Muscle of back (tissue), 11 donors: Measurements from ENCODE around the gene WFDC2. TPM values are rescaled to one million over a fixed set of nuclear protein-coding genes. Genes with fewer than 3 reads are reported as not detected.
"Not testable (repeated sequence)": the region's sequence is repeated elsewhere in the genome, so short reads cannot be mapped to it uniquely, and the experiment has no call there.

Experiments used
- DNase-seq, 3 donors: peaks; one replicate each; pipeline versions ENCODE4 v3.0.0 to v3.0.0-alpha.2; 2013
- polyA plus RNA-seq, 10 donors: library from polyadenylated mRNA; unstranded; fragments of 120-200 nt; gene quantifications; one replicate each; pipeline ENCODE4 v1.2.1, GENCODE V29; 2013; ENCODE audit not compliant: insufficient read length in 10 of 10

Gene WFDC2
- polyA plus RNA-seq, 10 donors, result 0.26 to 1.9 (median 0.77) TPM; not detected in 3

DNA sequence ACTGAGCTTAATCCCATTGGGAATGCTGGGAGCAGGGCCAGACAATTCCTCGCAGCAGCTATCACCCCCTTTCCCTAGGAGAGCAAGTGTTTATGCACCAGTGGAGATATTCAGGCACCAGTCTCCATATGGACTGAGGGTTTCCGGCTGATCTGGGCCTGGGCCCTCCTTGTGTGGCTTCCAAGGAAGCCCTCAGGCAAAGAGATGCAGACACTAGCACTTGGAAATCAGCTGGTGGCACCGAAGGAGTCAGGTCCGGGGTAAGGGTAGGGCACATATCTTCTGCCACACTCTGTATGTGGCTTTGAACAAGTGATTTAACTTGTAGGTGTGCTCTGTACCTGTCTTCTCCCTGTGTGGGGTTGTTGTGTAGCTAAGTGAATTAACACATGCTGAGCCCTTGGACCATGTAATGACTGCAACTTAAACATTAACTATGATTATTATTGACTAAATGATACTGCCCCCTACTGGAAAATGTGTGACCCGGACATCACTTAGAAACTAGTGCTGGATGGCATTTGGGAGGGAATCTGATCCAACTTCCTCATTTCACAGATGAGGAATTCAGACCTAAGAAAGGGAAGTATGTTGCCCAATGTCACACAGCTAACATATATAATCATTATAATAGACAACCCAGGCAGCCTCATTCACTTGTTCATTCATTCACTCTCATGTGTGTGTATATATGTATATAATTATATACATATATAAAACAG is 19.3 kb upstream of the WFDC2 start:
- peak in 1 of 3 donors; percentile 16 for DNase-seq

DNA sequence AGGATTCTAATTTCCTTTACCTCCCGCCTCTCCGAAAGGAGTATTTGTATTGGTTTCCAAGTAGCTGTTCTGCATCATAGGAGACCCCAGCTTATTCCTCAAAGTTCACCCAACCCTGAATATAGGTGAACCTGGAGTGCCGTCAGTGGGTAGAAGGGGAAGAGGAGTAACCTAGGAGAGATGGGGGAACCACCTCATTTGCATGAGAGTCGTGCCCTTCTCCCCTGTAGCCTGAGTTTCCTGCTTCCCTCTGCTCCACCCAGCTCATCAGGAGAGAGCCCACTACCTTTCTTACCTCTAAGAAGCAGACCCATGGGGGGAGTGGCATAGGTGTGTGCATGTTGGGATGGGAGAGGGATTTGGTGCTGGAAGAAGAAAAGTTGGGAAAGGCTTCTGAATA is 17.3 kb upstream of the WFDC2 start:
- DNase-seq, result no peak

DNA sequence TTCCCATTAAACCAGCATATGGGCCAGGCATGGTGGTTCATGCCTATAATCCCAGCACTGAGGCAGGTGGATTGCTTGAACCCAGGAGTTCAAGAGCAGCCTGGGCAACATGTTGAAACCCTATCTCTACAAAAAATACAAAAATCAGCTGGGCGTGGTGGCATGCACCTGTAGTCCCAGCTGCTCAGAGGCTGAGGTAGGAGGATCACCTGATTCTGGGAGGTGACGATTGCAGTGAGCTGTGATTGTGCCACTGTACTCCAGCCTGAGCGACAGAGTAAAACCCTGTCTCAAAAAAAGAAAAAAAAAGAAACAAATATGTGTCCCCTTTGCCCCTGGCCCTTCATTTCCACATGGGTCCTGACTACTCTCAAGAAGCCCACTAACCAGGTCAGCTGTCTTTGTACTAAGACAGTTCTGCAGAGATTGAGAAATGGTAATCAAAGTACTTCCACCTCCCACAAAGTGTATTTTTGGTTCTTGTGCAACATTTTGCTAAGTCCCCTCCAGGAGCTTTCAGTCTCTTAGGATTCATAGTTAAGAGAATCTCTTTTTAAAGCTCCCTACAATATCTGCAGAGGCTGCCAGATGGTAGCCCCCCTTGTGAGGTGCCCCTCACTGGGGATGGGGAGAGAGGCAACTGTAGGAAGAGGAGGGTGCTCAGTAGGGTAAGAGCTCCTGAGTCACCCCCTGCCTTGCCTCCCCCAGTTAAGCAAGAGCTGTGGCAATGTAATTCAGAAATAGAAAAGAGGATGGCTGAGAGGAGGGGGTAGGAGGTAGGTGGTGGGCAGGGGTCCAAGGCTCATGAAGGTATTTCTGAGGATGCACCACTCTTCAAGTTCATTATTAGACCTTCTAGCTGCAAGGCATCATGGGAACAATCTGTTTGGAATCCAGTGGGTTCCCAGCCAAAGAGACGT is 16.5 kb upstream of the WFDC2 start:
- no peak for DNase-seq

DNA sequence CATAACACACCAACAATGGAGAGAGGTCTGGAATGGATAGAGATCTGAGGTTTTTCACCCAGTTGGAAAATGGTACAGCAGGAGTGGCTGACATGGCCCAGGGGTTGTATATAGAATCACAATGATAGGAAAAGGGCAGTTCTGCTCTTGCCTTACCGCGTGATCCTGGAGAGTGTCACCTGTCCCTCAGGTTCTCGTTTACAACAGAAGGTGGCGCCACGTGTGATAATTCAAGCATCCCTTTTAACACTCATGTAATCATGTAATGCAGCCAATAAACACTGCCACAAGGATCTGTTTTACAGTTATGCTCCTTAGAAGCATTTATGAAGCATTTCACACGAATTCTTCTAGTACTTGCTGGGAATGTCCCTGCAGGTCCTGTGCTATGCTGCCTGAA is 12.9 kb upstream of the WFDC2 start:
- DNase-seq, result no peak

DNA sequence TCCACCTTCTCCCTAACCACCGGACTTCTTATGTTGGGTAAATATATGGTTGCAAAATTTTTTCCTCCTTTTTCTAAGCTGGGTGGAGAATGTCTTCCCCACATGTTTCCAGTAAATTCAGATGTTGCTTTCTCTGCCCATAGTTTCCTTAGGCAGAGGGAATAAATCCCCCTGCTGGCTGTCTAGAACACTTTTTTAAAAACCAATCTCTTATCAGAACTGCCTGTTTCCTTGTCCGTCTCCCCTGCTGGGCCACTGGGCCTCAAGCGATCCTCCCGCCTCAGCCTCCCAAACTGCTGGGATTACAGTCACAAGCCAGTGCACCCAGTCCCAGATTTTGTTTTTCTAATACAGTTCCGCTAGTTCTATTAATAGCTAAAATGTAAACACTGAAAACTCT is 9.9 kb upstream of the WFDC2 start:
- no peak for DNase-seq

DNA sequence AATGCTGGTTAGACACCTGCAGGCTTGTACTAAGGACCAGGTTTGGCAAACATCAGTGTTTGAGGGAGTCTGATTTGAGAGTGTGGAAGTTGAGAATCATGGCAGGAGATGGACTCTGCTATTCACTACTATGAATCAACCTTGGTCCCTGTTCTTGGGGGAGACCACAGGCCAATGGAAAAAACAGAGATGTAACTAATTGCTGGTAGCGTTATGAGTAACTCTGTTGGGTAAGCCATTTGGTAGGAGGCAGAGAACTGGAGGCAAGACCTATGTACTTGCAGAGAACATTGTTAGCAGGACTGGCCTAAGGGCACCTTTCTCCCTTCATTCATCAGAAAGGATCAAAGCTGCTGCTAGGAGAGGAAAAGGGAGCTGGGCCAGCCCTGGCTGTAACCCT is 8.3 kb upstream of the WFDC2 start:
- no peak for DNase-seq

DNA sequence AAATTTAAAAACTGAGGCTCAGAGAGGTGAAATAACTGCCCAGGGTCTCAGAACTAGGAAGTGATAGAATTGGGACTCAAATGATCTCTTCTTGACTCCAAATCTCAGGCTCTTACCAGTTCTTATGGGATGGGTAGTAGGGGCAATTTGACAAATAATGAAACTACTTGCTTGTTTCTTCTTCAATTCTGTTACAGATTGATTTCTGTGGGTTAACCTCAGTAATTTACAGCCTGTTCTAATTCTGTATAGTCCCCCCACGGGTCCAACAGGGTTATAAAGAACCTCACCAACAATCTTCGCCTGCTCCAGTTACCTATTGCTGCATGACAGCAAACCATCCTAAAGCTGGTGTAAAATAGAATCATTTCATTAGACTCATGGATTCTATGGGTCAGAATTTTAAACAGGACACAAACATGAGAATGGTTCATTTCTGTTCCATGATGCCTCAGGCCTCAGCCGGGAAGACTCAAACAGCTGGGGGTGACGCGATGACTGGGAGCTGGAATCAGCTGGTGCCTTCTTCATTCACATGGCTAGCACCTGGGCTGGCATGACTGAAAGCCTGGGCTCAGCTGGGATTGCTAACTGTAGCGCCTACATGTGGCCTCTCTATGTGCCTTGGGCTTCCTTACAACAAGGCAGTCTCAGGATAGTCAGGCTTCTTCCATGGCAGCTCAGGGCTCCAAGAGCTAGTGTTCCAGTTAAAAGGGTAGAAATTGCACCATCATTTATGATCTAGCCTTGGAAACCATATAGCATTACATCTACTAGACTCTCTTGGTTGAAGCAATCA is 6.6 kb upstream of the WFDC2 start:
- DNase-seq, result no peak

DNA sequence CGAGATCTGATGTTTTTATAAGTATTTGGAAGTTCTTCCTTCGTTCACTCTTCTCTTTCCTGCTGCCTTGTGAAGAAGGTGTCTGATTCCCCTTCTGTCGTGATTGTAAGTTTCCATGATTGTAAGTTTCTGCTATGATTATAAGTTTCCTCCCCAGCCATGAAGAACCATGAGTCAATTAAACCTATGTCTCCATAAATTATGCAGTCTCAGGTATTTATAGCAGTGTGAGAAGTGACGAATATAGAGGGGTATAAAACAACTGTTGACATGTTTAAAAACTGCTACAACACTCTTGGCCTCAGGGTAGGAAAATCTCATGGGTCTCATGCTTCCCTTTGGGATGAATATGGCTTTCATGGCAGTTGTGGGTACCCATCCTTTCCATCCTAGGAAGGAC is 5.8 kb upstream of the WFDC2 start:
- DNase-seq, result no peak

DNA sequence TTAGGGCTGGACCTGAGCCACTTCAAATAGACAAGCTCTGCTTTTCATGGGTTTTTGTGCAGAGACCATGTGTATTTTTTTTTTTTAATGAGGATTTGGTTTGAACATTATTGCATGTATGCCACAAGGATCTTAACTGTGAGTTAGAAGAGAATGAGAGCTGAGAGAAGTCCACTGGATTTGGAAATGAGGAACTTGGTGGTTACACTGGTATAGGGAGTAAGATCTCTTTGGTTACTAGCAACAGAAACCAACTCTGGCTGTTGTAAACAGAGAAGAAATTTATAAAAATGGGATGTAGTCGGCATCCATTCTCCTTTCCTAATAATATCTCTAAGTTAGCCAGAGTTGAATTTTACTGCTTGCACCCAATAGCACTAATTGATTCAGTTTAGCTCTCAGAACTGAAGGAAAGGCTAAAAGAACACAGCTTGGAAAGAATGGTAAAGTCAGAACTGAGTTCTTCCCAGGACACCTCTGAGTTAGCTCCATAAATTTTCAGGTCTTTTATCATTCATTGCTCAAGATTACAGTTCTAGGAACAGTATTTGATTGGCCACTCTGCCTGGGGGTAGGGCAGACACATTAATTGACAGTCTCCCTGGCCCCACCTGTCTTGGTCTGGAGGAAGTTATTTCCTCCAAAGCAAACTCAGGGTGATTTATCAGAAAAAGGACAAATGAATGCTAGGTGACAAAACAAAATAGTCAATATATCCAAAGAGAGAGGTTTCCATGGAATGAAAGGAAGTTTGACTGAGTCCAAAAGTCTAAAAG is 3.9 kb upstream of the WFDC2 start:
- no peak for DNase-seq

DNA sequence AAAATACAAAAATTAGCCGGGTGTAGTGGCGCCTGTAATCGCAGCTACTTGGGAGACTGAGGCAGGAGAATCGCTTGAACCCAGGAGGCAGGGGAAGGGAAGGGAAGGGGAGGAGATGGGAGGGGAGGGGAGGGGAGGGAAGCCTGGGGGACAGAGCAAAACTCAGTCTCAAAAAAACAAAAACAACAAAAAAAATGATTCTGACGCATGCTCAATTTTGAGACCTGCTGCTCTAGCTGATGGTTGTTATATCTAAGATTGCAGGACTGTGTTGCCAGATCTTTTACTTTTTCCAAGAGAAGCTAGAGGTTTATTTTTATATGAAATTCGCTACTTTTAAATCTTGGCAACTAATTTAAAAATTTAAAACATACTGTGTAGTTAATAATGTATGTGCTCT is 2.4 kb upstream of the WFDC2 start:
- DNase-seq, result no peak

DNA sequence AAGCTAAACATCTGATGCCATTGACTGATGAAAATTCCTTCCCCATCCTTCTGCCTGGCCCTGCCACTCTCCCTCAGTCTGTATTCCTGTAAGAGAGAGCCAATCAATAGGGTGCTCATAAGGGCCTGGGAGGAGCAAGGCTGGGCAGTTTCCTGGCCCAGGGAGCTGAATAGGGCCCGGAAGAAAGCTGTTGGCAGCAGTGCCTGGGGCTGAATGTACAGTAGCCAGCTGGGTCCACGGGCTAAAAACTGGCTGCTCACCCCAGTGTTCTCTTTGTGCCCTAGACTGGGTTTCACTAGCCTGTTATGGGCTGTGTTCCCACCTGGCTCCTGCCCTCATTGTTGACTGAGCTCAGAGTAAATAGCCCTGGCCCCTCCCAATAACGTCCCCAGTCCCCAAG is 1.7 kb upstream of the WFDC2 start:
- DNase-seq, result no peak

DNA sequence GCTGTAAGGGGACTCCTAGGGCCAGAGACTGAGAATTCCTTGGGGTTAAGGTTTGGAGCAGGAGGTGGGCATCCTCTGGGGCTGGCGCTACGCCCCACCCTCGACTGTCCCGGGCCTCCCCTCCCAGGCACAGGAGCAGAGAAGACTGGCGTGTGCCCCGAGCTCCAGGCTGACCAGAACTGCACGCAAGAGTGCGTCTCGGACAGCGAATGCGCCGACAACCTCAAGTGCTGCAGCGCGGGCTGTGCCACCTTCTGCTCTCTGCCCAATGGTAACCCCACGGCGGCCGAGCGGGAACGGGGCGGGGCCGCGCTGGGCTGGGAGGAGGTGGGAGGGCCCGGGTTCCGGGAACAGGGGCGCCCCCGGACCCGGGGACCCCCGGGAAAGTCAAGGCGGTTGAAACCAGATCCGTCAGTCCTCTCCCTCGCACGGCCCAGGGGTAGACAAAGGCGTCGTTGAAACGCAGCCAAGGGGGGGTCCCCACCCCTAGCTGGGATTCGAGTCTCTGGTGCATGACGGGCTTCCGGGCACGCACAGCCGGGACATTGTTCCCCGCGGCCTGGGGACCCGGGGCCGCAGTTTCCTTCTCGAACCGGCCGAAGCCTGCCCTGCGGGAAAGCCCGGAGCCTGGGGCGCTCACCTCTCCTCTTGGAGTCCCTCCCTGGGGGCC is 844 bp downstream of the WFDC2 start:
- DNase-seq, result peak in 1 of 3 donors; percentile 52

DNA sequence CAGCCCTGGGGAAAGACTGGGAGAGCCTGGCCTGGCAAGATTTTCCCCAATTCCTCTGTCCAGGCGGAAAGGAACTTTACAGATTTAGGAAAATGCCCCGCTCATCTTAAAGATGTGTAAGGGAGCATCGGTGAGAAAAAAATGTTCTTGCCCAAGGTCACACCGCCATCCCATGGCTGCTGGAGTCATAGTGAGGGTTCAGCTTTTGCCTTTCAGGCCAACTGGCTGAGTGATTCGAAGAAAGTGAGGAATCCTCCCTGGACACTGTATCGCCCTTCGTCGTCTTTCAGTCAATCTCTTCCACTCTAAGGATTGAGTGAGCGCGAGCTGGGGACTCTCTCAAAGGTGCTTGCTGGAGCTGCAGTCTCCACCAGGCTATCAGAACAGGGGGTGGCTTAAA is 1.4 kb downstream of the WFDC2 start:
- DNase-seq, result no peak

DNA sequence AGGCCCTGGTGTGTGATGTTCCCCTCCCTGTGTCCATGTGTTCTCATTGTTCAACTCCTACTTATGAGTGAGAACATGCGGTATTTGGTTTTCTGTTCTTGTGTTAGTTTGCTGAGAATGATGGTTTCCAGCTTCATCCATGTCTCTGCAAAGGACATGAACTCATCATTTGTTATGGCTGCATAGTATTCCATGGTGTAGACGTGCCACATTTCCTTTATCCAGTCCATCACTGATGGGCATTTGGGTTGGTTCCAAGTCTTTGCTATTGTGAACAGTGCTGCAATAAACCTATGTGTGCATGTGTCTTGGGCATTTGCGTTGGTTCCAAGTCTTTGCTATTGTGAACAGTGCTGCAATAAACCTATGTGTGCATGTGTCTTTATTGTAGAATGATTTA is 2.7 kb downstream of the WFDC2 start:
- not testable (repeated sequence) for DNase-seq

DNA sequence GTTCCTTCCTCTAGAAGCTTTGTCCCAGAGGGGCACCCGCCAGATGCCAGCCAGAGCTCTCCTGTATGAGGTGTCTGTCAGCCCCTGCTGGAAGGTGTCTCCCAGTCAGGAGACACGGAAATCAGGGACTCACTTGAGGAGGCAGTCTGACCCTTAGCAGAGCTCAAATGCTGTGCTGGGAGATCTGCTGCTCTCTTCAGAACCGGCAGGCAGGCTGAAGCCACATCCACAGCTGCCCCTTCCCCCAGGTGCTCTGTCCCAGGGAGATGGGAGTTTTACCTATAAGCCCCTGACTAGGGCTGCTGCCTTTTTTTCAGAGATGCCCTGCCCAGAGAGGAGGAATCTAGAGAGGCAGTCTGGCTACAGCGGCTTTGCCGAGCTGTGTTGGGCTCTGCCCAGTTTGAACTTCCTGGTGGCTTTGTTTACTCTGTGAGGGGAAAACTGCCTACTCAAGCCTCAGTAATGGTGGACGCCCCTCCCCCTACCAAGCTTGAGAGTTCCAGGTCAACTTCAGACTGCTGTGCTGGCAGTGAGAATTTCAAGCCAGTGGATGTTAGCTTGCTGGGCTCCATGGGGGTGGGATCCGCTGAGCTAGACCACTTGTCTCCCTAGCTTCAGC is 8.1 kb downstream of the WFDC2 start:
- DNase-seq, result not testable (repeated sequence)

DNA sequence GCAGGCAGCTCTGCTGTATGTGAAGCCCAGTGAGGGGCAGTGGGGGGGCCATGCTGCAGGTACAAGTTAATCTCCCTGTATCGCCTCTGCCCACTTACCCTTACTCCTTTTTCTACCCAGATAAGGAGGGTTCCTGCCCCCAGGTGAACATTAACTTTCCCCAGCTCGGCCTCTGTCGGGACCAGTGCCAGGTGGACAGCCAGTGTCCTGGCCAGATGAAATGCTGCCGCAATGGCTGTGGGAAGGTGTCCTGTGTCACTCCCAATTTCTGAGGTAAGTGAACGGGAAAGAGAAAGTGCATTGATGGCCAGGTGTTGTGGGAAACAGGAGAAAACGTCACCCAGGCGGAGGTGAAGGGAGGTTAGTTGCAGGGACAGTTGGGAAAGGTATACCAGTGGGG is 10.3 kb downstream of the WFDC2 start:
- no peak for DNase-seq

DNA sequence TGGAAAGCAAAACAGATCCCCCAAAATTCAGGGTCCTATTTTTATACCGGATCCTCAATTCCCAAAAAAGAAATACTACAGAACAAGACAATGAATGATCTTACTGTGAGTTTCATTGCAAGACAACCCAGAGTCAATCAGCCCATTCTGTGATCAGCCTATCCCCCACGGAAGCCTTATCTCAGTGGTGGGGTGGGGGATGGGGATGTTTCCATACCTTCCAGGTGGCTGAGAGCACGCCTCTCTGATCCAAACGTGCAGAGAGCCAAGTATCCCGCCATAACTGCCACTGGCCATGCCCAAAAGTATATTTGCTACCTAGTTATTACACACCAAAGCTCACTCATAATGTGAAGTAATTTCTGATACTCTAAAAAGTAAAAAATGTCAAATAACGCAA is 15.1 kb downstream of the WFDC2 start:
- no peak for DNase-seq

DNA sequence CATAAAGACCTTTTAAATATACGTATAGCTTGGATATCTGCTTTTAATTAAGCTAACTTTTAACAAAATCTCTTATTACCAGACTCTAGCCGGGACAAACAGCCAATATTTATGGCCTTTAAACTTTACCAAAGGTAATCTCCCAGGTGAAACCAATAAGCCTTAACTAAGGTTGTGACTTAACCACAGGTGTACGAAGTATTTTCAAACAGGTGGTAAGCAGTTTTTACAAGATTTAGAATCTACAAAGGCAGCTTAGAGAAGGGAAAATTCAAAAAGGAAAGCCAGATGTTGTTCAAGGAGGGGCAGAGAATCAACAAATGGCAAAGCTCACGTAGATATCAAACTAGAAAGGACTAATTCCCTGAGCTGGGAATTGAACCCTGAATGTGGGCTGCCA is 15.8 kb downstream of the WFDC2 start:
- no peak for DNase-seq

DNA sequence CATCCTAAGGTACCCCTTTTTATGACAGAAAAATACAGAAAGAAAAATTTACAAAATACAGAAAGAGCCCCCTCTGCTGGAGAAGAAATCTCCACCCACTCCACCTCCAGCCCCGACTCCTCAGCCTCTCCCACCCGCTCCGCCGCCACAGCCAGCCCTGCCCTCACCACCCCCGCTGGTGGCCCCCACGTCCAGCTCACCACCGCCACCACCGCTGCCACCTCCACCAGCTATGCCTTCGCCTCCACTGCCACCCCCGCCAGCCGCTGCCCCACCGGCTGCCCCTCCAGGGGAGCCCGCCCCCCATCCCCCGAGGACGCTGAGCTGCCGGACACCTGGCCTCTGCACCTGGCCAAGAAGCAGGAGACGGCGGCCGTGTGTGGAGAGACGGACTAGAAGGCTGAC is 17.7 kb downstream of the WFDC2 start:
- no peak for DNase-seq

DNA sequence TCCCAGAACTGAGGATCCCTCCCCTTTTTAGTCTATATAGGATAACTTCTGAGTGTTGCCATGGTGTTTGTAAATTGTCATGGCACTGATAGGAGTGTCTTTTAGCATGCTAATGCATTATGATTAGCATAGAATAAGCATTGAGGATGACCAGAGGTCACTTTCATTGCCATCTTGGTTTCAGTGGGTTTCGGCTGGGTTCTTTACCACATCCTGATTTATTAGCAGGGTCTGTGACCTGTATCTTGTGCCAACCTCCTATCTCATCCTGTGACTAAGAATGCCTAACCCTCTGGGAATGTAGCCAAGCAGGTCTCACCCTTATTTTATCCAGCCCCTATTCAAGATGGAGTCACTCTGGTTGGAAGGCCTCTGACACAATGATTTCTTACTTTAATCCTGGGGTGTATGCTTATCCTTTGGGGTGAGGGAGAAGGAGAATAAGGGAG is 19.6 kb downstream of the WFDC2 start:
- no peak for DNase-seq
